AG09309 (cell line): ENCODE measurements around the gene NRAP.

Experiments
- DNase-seq: peaks from one replicate; pipeline ENCODE4 v3.0.0-alpha.2; 2010; ENCODE audit warnings: low read depth
- H3K4me3 ChIP-seq: 2 replicates; pipeline ENCODE4 v1.5.1; 2011; ENCODE audit warnings: mild to moderate bottlenecking, low read depth, low read length, moderate library complexity; ENCODE audit not compliant: control insufficient read depth
- CTCF ChIP-seq: IDR thresholded peaks from 2 replicates; pipeline ENCODE4 v1.5.1; 2011; ENCODE audit warnings: mild to moderate bottlenecking, low read depth, low read length, inconsistent platforms; ENCODE audit not compliant: insufficient read depth, control insufficient read depth; ENCODE audit errors: missing control alignments

The NRAP gene

GRCh38 chr10:113695691-113696090, 31.9 kb upstream of the NRAP start:
- DNase-seq: no peak
- no peak for TF ChIP-seq CTCF
- H3K4me3 ChIP-seq: no peak overlapping the region

- TF ChIP-seq CTCF: no peak
- H3K4me3 ChIP-seq: no peak overlapping the region
- DNase-seq: no peak
Observed at GRCh38 chr10:113693348-113693747, 29.5 kb upstream of the NRAP start.

GRCh38 chr10:113692271-113692670, 28.4 kb upstream of the NRAP start:
- no peak for DNase-seq
- no peak for TF ChIP-seq CTCF
- H3K4me3 ChIP-seq: no peak overlapping the region

DNA sequence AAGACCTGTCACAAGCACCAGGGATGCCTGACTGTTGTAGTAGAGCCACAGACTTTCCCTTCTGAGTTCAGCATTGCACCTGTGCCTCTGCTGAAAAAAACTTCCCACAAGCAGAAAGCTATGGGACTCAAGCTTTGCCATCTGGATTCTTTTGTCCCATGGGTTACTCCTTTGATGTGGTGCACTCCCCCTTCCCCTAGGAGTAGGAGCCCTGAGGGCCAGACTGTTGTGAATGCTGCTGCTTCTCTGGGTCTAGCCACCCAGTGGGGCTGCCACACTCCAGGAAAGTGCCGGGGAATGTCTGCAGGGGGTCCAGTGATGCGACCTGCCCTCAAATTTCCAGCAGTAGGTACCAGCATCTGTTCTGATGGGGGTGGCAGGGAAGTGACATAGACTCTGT, 27.5 kb upstream of the NRAP start:
- no peak overlapping the region for H3K4me3 ChIP-seq
- no peak for DNase-seq
- TF ChIP-seq CTCF: no peak

DNA sequence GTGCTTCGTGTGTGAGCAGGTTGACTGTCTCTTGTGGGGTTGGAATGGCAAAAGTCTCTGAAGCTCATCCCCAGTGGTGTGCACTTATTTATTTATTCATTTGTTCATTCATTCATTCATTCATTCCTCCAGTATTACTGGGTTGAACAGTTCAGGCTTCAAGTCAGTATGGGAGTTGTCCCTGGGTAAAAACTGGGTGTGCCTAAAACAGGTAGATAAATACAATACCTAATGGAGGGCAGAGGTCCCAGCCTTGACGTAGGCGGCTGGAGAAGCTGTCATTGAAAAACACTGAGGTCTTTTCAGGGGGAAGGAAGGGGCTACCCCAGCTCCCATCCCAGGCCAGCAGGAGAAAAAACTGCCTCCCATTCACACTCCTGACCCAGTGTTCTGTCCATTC, 26.9 kb upstream of the NRAP start:
- TF ChIP-seq CTCF: no peak
- no peak overlapping the region for H3K4me3 ChIP-seq
- no peak for DNase-seq

- no peak overlapping the region for H3K4me3 ChIP-seq
- no peak for DNase-seq
- no peak for TF ChIP-seq CTCF
Observed at GRCh38 chr10:113689574-113689973, 25.7 kb upstream of the NRAP start.

DNA sequence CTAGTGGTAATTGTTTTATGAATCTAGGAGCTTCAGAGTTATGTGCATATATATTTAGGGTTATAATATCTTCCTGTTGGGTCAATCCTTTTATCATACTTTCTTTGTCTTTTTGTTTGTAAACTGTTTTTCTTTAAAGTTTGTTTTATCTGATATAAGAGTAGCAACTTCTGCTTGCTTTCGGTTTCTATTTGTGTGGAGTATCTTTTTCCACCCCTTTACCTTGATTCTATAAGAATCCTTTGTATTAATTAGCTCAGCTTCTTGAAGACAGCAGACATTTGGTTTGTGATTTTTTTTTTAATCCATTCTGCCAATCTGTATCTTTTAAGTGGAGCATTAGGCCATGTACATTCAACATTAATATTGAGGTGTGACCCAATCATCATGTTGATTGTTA, 25.2 kb upstream of the NRAP start:
- no peak for DNase-seq
- H3K4me3 ChIP-seq: no peak overlapping the region
- TF ChIP-seq CTCF: no peak
